ENCODE measurements around the gene SMPD4. TPM values are rescaled to one million over a fixed set of nuclear protein-coding genes. Genes with fewer than 3 reads are reported as not detected.
A peak's percentile ranks its signal among the peaks of the same experiment; 100 is the strongest.
"Not testable (repeated sequence)": the region's sequence is repeated elsewhere in the genome, so short reads cannot be mapped to it uniquely, and the experiment has no call there.

The SMPD4 gene
- total RNA-seq, 2 donors from 2014 or later = 81.6 to 93.9 TPM

DNA sequence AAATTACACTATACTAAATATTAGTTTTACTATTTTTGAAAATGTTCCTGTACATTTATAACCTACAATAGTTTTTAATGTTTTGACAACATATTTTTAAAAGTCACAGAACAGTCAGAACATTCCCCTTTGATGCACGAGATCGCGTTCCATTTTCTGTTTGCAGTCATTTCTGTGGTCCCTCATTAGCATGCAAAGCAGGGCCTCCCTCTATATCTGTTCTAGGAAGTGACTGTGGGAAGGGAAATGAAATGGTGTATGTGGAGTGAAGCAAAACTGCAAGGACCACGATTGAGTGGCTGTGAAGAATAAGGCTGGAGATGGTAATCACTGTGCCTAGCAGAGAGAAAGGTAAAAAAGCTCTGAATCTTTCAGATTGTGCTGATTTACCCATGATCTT lies 41.1 kb upstream of the SMPD4 start:
- not testable (repeated sequence) for H3K27me3 ChIP-seq (ENCODE audit: control insufficient read depth, insufficient read depth, low read length, poor library complexity, severe bottlenecking); H3K9me3 Mint-ChIP-seq; H3K36me3 Mint-ChIP-seq (ENCODE audit: low read depth); H3K27ac ChIP-seq (ENCODE audit: low read depth, low read length); H3K9ac ChIP-seq (ENCODE audit: extremely low read depth, low read length, poor library complexity, severe bottlenecking); H3K4me3 ChIP-seq (ENCODE audit: low read length); DNase-seq; H3K36me3 ChIP-seq (ENCODE audit: control insufficient read depth, insufficient read depth, low read length); H3K4me1 Mint-ChIP-seq; H3K9me3 ChIP-seq (ENCODE audit: control insufficient read depth, low read length); H3K4me1 ChIP-seq (ENCODE audit: control insufficient read depth, insufficient read depth, low read length); H3K4me3 Mint-ChIP-seq; H3K27ac Mint-ChIP-seq
- peaks cover 15% of the 10 kb centered on the region for H3K27me3 Mint-ChIP-seq (ENCODE audit: insufficient read depth)
- WGBS, 2 experiments (ENCODE audit: insufficient coverage in 1 of 2, insufficient read length in 1 of 2) = no CpG with 5 or more reads among the region's 4 CpGs

GRCh38 chr2:130220505-130220904 lies 39.1 kb upstream of the SMPD4 start:
- H3K27me3 ChIP-seq (ENCODE audit: control insufficient read depth, insufficient read depth, low read length, poor library complexity, severe bottlenecking); H3K27ac ChIP-seq (ENCODE audit: low read depth, low read length); H3K9ac ChIP-seq (ENCODE audit: extremely low read depth, low read length, poor library complexity, severe bottlenecking); H3K36me3 Mint-ChIP-seq (ENCODE audit: low read depth); H3K4me1 Mint-ChIP-seq; H3K4me3 Mint-ChIP-seq; DNase-seq; H3K36me3 ChIP-seq (ENCODE audit: control insufficient read depth, insufficient read depth, low read length); H3K9me3 ChIP-seq (ENCODE audit: control insufficient read depth, low read length); H3K4me1 ChIP-seq (ENCODE audit: control insufficient read depth, insufficient read depth, low read length); H3K27ac Mint-ChIP-seq; H3K4me3 ChIP-seq (ENCODE audit: low read length); H3K9me3 Mint-ChIP-seq: not testable (repeated sequence)
- WGBS, 2 experiments (ENCODE audit: insufficient coverage in 1 of 2, insufficient read length in 1 of 2) = no CpG with 5 or more reads among the region's 1 CpG
- peaks cover 22% of the 10 kb centered on the region for H3K27me3 Mint-ChIP-seq (ENCODE audit: insufficient read depth)

- not testable (repeated sequence) for H3K36me3 Mint-ChIP-seq (ENCODE audit: low read depth); H3K4me1 ChIP-seq (ENCODE audit: control insufficient read depth, insufficient read depth, low read length); H3K27ac ChIP-seq (ENCODE audit: low read depth, low read length); H3K9ac ChIP-seq (ENCODE audit: extremely low read depth, low read length, poor library complexity, severe bottlenecking); H3K36me3 ChIP-seq (ENCODE audit: control insufficient read depth, insufficient read depth, low read length); H3K9me3 Mint-ChIP-seq; H3K27me3 ChIP-seq (ENCODE audit: control insufficient read depth, insufficient read depth, low read length, poor library complexity, severe bottlenecking); DNase-seq; H3K4me3 Mint-ChIP-seq; H3K9me3 ChIP-seq (ENCODE audit: control insufficient read depth, low read length); H3K4me3 ChIP-seq (ENCODE audit: low read length); H3K4me1 Mint-ChIP-seq; H3K27ac Mint-ChIP-seq
- peaks cover 27% of the 10 kb centered on the region for H3K27me3 Mint-ChIP-seq (ENCODE audit: insufficient read depth)
- no CpG with 5 or more reads among the region's 2 CpGs for WGBS, 2 experiments (ENCODE audit: insufficient coverage in 1 of 2, insufficient read length in 1 of 2)
These were observed 37.7 kb upstream of the SMPD4 start for GRCh38 chr2:130219147-130219546.

DNA sequence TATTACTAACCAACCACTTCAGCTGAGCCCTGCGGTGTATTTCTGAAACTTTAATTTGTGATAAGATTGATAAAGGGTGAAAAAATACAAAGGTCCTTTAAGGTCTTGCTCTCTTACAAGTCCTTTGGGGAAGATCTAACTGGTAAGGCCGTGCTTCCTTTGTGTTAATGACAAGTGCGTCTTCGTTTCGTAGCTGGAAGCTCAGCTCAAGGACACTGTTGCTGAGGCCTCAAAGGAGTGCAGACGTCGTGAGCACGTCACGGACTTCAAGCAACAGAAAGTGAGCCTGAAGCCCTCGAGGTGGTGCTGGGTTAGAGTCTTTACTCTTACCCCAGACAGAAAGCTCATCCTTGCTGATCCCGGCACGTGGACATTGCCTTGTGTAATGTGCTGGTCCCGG lies 25.6 kb upstream of the SMPD4 start:
- H3K4me3 Mint-ChIP-seq; H3K9ac ChIP-seq (ENCODE audit: extremely low read depth, low read length, poor library complexity, severe bottlenecking); H3K9me3 ChIP-seq (ENCODE audit: control insufficient read depth, low read length); H3K4me1 Mint-ChIP-seq; H3K36me3 Mint-ChIP-seq (ENCODE audit: low read depth); H3K9me3 Mint-ChIP-seq; H3K4me3 ChIP-seq (ENCODE audit: low read length); DNase-seq; H3K27ac ChIP-seq (ENCODE audit: low read depth, low read length); H3K4me1 ChIP-seq (ENCODE audit: control insufficient read depth, insufficient read depth, low read length); H3K36me3 ChIP-seq (ENCODE audit: control insufficient read depth, insufficient read depth, low read length); H3K27ac Mint-ChIP-seq; H3K27me3 ChIP-seq (ENCODE audit: control insufficient read depth, insufficient read depth, low read length, poor library complexity, severe bottlenecking): not testable (repeated sequence)
- H3K27me3 Mint-ChIP-seq (ENCODE audit: insufficient read depth) = peaks cover 17% of the 10 kb centered on the region
- WGBS, 2 experiments (ENCODE audit: insufficient coverage in 1 of 2, insufficient read length in 1 of 2) = 86 to 90% methylated on average over 5 to 12 of the region's 13 CpGs

DNA sequence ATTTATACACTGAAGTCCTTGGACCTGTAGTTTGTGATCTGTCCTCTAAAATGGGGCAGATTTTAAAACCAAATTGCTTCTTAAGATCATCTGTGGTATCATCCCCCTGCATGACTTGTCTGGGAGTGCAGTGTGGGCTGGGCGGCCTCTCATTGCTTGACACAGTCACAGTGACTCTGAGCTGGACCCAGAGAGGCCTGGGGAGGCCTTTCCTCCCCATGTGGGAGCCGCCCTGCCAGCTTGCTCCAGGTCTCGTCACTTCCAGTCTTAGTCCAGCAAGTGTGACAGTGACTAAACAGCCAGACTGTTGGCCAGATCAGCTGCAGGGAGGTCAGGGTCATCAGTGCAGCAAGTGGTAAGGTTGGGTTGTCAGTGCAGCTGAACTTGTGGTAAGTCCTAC lies 21.7 kb upstream of the SMPD4 start:
- not testable (repeated sequence) for H3K27ac Mint-ChIP-seq; H3K9me3 ChIP-seq (ENCODE audit: control insufficient read depth, low read length)

DNA sequence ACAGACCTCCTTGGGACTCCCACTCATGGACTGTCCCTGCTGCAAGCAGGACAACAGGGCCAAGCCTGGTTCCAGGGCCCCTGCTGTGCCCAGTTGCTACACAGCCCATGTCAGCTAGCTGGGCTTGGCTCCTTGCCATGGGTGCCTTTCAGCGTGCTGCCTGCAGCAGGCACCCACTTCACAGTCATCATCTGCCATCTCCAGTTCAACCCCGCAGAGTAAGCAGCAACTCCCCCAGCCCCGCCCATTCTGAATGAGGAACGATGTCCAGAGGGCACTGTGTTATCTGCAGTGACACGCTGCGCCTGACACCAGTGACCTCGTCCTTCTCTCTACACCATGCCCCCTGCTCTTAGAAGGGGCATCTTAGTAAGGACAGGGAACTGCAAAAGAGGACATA lies 21.1 kb upstream of the SMPD4 start:
- not testable (repeated sequence) for H3K4me1 Mint-ChIP-seq; H3K36me3 ChIP-seq (ENCODE audit: control insufficient read depth, insufficient read depth, low read length); H3K9me3 Mint-ChIP-seq; H3K4me3 ChIP-seq (ENCODE audit: low read length); H3K9ac ChIP-seq (ENCODE audit: extremely low read depth, low read length, poor library complexity, severe bottlenecking); H3K4me1 ChIP-seq (ENCODE audit: control insufficient read depth, insufficient read depth, low read length); H3K27ac Mint-ChIP-seq; H3K4me3 Mint-ChIP-seq; H3K27me3 Mint-ChIP-seq (ENCODE audit: insufficient read depth); H3K36me3 Mint-ChIP-seq (ENCODE audit: low read depth); H3K27ac ChIP-seq (ENCODE audit: low read depth, low read length); H3K27me3 ChIP-seq (ENCODE audit: control insufficient read depth, insufficient read depth, low read length, poor library complexity, severe bottlenecking); H3K9me3 ChIP-seq (ENCODE audit: control insufficient read depth, low read length)
- DNase-seq = peak; percentile 35
- 67% methylated on average over 1 of the region's 7 CpGs; no CpG with 5 or more reads in 1 of the 2 experiments for WGBS, 2 experiments (ENCODE audit: insufficient coverage in 1 of 2, insufficient read length in 1 of 2)

More for the DNA sequence above, 21.7 kb upstream of the SMPD4 start:
- H3K27me3 Mint-ChIP-seq (ENCODE audit: insufficient read depth); H3K4me3 ChIP-seq (ENCODE audit: low read length); H3K4me3 Mint-ChIP-seq; H3K27me3 ChIP-seq (ENCODE audit: control insufficient read depth, insufficient read depth, low read length, poor library complexity, severe bottlenecking); H3K9me3 Mint-ChIP-seq; H3K36me3 Mint-ChIP-seq (ENCODE audit: low read depth); H3K4me1 Mint-ChIP-seq; H3K27ac ChIP-seq (ENCODE audit: low read depth, low read length); H3K36me3 ChIP-seq (ENCODE audit: control insufficient read depth, insufficient read depth, low read length); DNase-seq; H3K4me1 ChIP-seq (ENCODE audit: control insufficient read depth, insufficient read depth, low read length); H3K9ac ChIP-seq (ENCODE audit: extremely low read depth, low read length, poor library complexity, severe bottlenecking): not testable (repeated sequence)
- WGBS, 2 experiments (ENCODE audit: insufficient coverage in 1 of 2, insufficient read length in 1 of 2) = 96 to 100% methylated on average over 1 to 2 of the region's 3 CpGs
